Ectodermal cell (in vitro differentiated cells): Measurements from ENCODE around the gene HHIP. TPM values are rescaled to one million over a fixed set of nuclear protein-coding genes. Genes with fewer than 3 reads are reported as not detected.

Experiments
- H3K27ac ChIP-seq: 2 replicates; pipeline ENCODE4 v1.7.0; 2013; ENCODE audit warnings: mild to moderate bottlenecking, low read depth, low read length; ENCODE audit not compliant: insufficient read depth, poor library complexity, severe bottlenecking
- H3K27me3 ChIP-seq: 2 replicates; pipeline ENCODE4 v1.7.0; 2013; ENCODE audit warnings: mild to moderate bottlenecking, low read length; ENCODE audit not compliant: insufficient read depth, control insufficient read depth, poor library complexity, severe bottlenecking
- H3K36me3 ChIP-seq: one replicate; pipeline ENCODE4 v1.7.0; 2013; ENCODE audit warnings: low read length; ENCODE audit not compliant: control insufficient read depth, insufficient read depth
- H3K4me1 ChIP-seq: one replicate; pipeline ENCODE4 v1.7.0; 2013; ENCODE audit warnings: low read length; ENCODE audit not compliant: control insufficient read depth, insufficient read depth
- H3K4me3 ChIP-seq: 2 replicates; pipeline ENCODE4 v1.7.0; 2013; ENCODE audit warnings: low read depth, low read length, control low read depth; ENCODE audit not compliant: insufficient read depth
- H3K9me3 ChIP-seq: 2 replicates; pipeline ENCODE4 v1.7.0; 2013; ENCODE audit warnings: mild to moderate bottlenecking, low read length, moderate library complexity; ENCODE audit not compliant: control insufficient read depth
- WGBS, 2 experiments: methylation state at CpG; one replicate each; pipeline ENCODE4 v1.1.7; 2013; ENCODE audit warnings: missing lambda C conversion rate in 2 of 2; 5-methylcytosine and 5-hydroxymethylcytosine counted together
- polyA plus RNA-seq, 4 experiments: library from polyadenylated mRNA; stranded (reverse); fragments of 50-300 nt; gene quantifications; one replicate each; pipeline ENCODE4 v1.2.3, GENCODE V29; 2013

HHIP gene, protein sequence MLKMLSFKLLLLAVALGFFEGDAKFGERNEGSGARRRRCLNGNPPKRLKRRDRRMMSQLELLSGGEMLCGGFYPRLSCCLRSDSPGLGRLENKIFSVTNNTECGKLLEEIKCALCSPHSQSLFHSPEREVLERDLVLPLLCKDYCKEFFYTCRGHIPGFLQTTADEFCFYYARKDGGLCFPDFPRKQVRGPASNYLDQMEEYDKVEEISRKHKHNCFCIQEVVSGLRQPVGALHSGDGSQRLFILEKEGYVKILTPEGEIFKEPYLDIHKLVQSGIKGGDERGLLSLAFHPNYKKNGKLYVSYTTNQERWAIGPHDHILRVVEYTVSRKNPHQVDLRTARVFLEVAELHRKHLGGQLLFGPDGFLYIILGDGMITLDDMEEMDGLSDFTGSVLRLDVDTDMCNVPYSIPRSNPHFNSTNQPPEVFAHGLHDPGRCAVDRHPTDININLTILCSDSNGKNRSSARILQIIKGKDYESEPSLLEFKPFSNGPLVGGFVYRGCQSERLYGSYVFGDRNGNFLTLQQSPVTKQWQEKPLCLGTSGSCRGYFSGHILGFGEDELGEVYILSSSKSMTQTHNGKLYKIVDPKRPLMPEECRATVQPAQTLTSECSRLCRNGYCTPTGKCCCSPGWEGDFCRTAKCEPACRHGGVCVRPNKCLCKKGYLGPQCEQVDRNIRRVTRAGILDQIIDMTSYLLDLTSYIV
- polyA plus RNA-seq (2013, experiment 1 of 4), result 2.4 TPM
- 0.62 TPM for polyA plus RNA-seq (2013, experiment 2 of 4)
- polyA plus RNA-seq (2013, experiment 3 of 4), result 1.8 TPM
- polyA plus RNA-seq (2013, experiment 4 of 4), result 1.5 TPM

DNA sequence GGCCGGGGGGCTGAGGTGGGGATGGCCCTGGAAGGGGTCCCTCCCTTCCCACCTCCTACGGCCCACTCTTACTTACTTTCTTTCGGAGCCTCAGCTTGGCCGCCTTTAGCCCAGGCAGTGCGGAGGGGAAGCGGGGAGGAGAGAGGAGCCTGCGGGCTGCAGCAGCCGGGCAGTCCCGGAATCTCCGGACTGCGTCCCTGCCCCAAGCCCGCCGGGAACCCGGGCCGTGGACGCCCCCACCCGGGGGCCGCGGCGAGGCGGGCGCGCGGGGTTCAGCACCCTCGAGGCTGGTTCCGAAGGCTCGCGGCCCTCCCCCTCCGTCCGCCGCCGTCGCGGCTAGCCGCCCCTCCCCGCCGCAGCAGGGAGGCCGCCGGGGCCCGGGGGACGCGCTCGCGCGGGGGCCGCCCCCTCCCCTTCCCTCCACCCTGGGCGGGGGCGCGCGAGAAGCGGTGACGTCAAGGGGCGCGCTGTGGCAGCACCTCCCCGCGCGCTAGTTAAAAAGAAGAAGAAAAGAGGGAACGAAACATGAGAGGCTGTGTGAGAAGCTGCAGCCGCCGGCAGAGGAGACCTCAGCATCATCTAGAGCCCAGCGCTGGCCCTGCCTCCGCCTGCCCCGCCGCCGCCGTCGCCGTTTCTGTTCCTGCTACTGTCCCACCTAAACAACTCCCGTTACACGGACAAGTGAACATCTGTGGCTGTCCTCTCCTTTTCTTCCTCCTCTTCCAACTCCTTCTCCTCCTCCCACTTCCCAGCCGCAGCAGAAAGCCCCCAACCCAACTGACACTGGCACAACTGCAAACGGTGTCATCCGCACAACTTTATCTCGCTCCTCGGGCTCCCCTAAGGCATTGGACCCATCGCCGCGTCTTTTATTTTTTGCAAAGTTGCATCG, at the start of gene HHIP:
Gene HHIP, plus strand, starts transcription at position 526 of the 892 bp plus-strand sequence. CDS start 520 bp downstream, outside the sequence.
- Histone ChIP-seq H3K27me3 (peaks cover 73% of the 10 kb centered on the region), H3K4me1 (peaks cover 36% of the 10 kb centered on the region)
- 1 to 2% methylated on average over 78 to 79 of the region's 79 CpGs for WGBS, 2 experiments

DNA sequence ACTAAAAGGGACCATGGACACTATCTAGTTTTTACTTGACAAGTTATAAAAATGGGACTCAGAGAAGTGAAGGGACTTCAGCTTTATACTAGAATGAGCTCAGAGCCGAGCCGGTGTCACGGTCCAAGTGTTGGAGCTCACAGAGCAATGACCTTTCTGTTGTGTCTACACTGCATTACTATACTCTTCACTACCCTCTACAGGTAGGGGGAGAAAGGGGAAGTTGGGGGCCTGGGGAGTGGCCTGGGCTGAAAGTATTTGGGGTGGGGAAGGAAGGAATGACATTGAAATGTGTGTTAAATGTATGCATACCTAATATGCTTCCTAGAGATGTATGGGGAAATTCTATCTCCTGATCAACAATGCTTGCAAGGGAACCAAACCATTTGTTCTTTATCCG, 48.8 kb upstream of the HHIP start:
- H3K27me3 ChIP-seq, result no peaks in the 10 kb centered on the region

More for the DNA sequence above, at the start of gene HHIP:
- Histone ChIP-seq H3K36me3 (no peaks in the 10 kb centered on the region), H3K9me3 (no peaks in the 10 kb centered on the region), H3K4me3 (peak within 1 kb of the TSS; percentile 51), H3K27ac (no peak within 1 kb of the TSS)

DNA sequence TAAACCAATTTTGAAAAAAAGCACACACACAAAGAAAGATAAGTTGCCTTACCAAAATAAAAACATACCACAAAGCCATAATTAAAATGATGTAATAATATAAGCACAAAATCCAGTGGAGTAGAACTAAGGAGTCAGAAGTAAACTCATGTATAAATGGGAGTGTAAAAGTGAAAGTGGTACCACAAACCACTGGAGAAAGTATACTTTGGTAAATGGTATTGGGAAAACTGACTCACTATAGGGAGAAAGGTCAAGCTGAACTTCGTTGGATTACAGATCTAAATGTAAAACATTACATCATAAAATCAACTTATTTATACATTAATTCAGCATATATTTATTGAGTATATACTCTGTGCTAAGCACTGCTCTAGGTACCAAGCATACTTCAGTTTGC, 46.3 kb upstream of the HHIP start:
- Histone ChIP-seq H3K36me3 (no peaks in the 10 kb centered on the region), H3K27ac (no peak overlapping the region), H3K27me3 (no peaks in the 10 kb centered on the region), H3K4me1 (no peaks in the 10 kb centered on the region), H3K9me3 (no peaks in the 10 kb centered on the region), H3K4me3 (no peak overlapping the region)
- WGBS, 2 experiments, result no CpG with 5 or more reads among the region's 1 CpG

More for the DNA sequence above, 48.8 kb upstream of the HHIP start:
- whole genome bisulfite sequencing, 2 experiments, result 90 to 100% methylated on average over 3 to 4 of the region's 4 CpGs
- Histone ChIP-seq H3K4me1 (no peaks in the 10 kb centered on the region), H3K36me3 (no peaks in the 10 kb centered on the region), H3K9me3 (no peaks in the 10 kb centered on the region), H3K4me3 (no peak overlapping the region), H3K27ac (no peak overlapping the region)

DNA sequence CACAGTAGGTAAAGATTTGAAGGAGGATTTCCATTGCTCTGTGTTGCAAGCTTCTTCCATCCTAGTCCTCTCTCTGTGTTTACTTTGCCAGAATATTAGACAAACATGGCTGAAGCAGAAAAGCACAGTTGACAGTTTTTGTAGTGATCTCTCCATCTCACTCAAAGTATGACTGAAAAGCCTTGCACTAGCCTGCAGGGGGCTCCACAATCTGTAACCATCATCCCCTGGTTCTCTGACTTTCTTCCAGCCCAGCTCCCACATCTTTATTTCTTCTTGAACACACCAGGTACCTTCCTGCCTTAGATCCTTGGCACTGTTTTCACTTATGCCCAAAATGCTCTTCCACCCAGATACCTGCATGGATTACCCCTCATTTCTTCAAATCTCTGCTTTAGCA, 34.1 kb upstream of the HHIP start:
- no peak overlapping the region for H3K27ac ChIP-seq
- no peaks in the 10 kb centered on the region for H3K27me3 ChIP-seq
- H3K4me3 ChIP-seq, result no peak overlapping the region
- H3K36me3 ChIP-seq, result no peaks in the 10 kb centered on the region
- H3K9me3 ChIP-seq, result no peaks in the 10 kb centered on the region
- no peaks in the 10 kb centered on the region for H3K4me1 ChIP-seq

DNA sequence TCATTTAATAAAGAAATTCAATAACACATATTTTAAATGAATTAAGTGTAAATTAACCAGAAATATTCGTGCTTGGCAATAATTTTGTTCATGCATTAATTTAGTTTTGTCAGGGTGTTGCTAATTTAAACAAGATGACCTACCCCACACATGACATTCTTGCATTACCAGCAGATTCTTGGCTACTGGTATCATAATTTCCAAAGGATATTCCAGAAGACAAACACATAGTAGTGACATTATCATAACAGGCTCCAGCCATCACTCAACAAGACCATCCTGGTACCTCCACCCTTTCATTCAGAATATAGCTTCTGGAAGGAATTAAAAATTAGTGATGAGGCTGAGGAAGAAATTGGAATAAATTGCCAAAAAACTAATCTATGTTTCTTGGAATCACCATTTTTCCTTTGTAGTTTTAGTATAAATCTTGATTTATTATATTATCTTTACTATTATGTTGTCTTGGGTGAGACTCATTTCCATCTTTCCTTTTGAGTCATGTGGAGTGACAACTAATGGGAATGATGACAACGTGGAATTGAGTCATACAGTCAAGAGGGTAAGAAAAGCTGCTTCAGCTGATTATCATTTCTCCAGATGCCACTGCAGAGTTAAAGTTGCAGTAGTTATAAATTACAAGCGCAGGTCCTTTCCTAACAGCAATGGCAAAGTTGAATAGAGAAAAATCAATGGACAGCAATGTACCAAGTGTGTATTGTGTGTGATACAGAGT, 30.9 kb upstream of the HHIP start:
- no peaks in the 10 kb centered on the region for H3K4me1 ChIP-seq
- no peak overlapping the region for H3K4me3 ChIP-seq
- 83 to 100% methylated on average over 2 to 3 of the region's 3 CpGs for WGBS, 2 experiments
- no peaks in the 10 kb centered on the region for H3K27me3 ChIP-seq
- no peak overlapping the region for H3K27ac ChIP-seq
- H3K9me3 ChIP-seq, result no peaks in the 10 kb centered on the region
- no peaks in the 10 kb centered on the region for H3K36me3 ChIP-seq

DNA sequence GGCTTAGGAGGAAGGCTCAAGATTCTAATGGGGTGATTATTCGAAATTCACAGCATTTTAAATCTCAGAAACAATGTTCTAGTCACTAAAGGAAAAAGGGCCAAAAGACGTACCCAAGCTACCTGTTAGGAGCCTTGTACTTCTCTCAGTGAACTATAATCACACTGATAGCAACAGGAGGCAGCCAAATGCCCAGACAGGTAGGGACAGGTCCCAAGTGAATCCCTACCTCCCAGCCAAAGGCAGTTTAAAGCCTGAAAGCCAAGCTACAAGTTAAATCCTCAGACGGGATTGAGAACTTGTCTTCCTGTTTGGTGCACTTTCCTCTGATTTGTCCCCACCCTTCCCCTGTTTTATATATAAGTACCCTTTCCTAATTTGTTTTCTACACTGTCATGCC, 24.3 kb upstream of the HHIP start:
- Histone ChIP-seq H3K4me1 (no peaks in the 10 kb centered on the region), H3K36me3 (no peaks in the 10 kb centered on the region), H3K9me3 (no peaks in the 10 kb centered on the region), H3K27ac (no peak overlapping the region), H3K27me3 (no peaks in the 10 kb centered on the region), H3K4me3 (no peak overlapping the region)
- WGBS, 2 experiments, result 52 to 57% methylated on average over 3 of the region's 3 CpGs

DNA sequence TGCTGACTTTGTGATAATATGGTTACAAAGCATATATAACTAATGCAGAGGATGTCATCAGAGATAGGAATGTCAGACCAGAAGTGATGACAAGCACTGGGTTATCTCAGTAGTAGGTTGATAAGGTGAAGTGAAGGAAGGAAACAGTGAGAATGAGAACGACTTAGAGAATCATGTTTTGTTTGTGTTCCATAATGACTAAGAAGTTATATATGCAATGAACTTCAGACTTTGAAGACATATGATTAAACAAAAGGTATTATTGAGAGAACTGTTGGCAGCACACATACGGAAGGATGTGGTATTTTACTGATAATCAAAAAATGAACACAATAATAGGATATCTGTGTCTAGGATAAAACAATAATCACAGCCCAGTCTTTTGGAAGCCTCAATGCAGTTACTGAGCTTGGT, 18.3 kb upstream of the HHIP start:
- 85 to 93% methylated on average over 1 to 2 of the region's 2 CpGs for WGBS, 2 experiments
- H3K27ac ChIP-seq, result no peak overlapping the region
- H3K27me3 ChIP-seq, result no peaks in the 10 kb centered on the region
- H3K9me3 ChIP-seq, result no peaks in the 10 kb centered on the region
- no peaks in the 10 kb centered on the region for H3K36me3 ChIP-seq
- no peaks in the 10 kb centered on the region for H3K4me1 ChIP-seq
- H3K4me3 ChIP-seq, result no peak overlapping the region

DNA sequence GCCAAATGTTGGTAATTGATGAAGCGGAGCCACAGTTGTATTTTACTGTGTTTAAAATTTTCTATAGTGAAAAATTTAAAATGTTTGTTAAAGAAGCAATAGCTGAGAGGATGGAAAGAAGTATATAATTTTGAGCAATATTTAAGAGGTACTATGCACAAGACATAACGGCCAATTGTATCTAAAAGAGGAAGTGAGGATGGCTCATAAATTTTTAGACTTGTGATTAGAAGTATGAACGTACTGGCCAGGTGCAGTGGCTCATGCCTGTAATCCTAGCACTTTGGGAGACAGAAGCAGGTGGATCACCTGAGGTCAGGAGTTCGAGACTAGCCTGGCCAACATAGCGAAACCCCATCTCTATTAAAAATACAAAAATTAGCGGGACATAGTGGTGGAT, 12.7 kb upstream of the HHIP start:
- H3K4me1 ChIP-seq, result no peaks in the 10 kb centered on the region
- no peaks in the 10 kb centered on the region for H3K36me3 ChIP-seq
- H3K27me3 ChIP-seq, result no peaks in the 10 kb centered on the region
- no peak overlapping the region for H3K4me3 ChIP-seq
- WGBS, 2 experiments, result 95 to 97% methylated on average over 6 of the region's 6 CpGs
- no peaks in the 10 kb centered on the region for H3K9me3 ChIP-seq
- H3K27ac ChIP-seq, result no peak overlapping the region

DNA sequence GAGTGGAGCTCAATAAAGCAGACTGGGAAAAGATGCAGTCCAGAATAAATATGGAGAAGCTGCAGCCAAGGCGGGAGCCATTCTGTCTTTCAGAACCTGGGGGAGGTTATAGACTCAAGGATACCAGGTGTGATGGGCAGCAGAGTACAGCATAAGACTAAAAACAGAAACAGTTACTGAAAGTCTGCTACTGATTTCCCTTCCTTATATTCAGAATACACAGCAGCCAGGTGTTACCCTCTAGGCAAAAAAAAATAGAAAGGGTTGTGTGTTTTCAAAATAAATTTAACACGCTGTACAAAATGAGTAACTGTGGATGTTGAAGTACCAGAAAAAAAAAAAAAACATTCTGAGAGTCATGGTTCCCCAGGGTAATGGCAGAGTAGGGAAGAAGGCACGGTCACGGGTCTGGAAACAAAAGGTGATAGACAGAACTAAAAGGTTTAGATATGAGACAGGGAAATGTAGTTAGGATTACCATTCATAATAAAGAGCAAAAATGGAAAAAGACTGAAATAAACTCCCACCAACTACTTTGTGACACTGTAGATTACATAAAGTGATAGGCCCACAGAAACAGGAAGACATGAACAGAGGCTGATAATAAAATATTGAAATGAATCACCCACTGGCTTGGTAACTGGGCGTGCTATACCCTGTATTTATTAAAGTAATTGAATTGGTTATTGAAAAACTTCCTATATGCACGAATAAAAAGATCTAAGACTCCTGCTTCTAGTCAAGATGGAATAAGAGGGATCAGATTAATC, 10.8 kb upstream of the HHIP start:
- no peak overlapping the region for H3K27ac ChIP-seq
- 89 to 93% methylated on average over 4 to 5 of the region's 6 CpGs for WGBS, 2 experiments
- no peaks in the 10 kb centered on the region for H3K9me3 ChIP-seq
- H3K36me3 ChIP-seq, result no peaks in the 10 kb centered on the region
- no peaks in the 10 kb centered on the region for H3K27me3 ChIP-seq
- H3K4me1 ChIP-seq, result no peaks in the 10 kb centered on the region
- H3K4me3 ChIP-seq, result no peak overlapping the region
